GM19099 (cell line): ENCODE data around the gene R3HDM4.

Source experiments
- POLR2A ChIP-seq: IDR thresholded peaks from 3 replicates; pipeline ENCODE4 v1.6.1; 2011; ENCODE audit warnings: low read depth; ENCODE audit not compliant: insufficient read length; ENCODE audit errors: extremely low read depth

R3HDM4 gene

GRCh38 chr19:952049-952679 is 39.1 kb upstream of the R3HDM4 start:
- no peak for TF ChIP-seq POLR2A

DNA sequence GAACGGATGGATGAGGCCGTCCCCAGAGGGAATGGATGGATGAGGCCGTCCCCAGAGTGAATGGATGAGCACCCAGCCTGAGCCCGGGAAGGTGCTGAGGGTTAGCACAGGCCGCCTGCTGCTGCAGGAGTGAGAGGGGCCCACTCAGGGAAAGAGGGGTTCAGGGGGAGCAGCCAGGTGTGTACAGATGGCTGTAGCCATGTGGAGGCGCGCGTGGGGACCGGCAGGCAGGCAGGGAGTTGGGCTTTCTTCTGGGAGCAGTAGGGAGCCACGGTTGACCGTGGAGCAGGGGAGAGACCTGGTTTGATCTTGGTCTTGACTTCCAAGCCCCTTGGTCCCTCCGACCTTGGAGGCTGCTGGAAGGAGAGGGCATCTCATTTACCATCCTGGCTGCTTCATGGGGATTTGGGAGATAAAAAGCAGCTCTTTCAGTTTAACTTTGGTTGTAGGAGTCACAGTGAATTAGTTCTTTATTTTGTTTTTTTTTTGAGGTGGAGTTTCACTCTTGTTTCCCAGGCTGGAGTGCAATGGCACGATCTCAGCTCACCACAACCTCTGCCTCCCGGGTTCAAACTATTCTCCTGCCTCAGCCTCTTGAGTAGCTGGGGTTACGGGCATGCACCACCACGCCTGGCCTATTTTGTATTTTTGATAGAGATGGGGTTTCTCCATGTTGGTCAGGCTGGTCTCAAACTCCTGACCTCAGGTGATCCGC is 37.5 kb upstream of the R3HDM4 start:
- no peak for TF ChIP-seq POLR2A

DNA sequence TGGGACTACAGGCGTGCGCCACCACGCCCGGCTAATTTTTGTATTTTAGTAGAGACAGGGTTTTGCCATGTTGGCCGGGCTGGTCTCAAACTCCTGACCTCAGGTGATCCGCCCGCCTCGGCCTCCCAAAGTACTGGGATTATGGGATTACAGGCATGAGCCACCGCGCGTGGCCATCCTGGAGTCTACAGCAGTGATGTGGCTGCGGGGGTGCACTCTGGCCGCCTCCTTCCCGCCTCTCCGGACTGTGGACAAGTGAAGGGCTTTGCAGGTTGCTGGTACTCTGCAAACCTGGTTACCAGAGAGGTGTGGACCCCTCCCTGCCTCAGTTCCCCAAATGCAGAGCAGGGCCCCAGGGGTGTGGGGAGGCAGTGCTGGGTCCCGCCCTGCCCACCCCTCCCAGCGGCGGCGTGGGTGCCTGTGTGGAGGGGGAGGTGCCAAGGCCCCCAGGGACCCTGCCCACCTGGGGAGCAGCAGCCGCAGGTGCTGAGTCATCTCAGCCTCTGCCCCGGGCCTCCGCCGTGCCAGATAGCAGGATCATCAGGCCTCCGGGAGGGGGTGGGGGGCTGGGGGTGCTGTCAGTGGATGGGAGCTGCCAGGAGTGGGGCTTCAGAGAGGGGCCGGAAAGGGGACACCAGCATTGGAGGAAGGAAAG is 36.0 kb upstream of the R3HDM4 start:
- peak; percentile 10 for TF ChIP-seq POLR2A

DNA sequence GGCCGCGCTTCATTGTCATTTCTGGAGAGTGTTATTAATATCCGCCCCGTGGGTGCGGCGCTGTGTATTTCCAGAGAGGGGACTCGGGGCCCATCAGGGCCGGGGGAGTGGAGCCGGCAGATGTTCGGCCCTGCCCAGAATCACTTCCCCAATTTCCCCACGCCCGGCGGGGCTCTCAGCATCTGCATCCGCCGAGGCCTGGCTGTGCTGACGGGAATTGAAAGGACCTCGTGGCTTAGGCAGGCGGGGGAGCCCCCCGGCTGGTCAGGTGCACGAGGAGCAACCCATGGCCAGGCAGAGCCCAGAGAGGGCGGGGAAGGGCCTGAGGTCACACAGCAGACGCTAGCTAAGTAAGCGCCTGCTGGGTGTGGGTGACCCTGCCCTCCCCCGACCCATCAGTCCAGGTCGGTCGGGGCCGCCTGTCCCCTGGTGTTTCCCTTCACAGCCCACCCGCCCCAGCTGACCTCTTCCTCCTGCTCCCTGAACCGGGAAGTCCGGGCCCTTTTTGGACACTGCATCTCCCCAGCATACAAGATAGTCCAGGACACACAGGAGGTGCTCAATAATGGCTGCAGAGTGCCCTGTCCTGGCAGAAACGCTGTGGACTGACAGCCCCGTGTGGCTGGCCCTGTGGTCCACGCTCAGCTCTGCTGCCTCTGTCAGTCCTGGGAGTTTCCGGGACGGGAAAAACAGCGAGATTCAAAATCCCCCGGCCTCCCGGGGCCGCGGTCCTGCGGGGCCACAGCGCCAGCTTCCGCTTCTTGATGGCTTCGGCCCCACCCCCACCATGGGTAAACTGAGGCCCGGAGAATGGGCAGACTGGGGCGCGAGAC is 34.9 kb upstream of the R3HDM4 start:
- TF ChIP-seq POLR2A: peak; percentile 46

DNA sequence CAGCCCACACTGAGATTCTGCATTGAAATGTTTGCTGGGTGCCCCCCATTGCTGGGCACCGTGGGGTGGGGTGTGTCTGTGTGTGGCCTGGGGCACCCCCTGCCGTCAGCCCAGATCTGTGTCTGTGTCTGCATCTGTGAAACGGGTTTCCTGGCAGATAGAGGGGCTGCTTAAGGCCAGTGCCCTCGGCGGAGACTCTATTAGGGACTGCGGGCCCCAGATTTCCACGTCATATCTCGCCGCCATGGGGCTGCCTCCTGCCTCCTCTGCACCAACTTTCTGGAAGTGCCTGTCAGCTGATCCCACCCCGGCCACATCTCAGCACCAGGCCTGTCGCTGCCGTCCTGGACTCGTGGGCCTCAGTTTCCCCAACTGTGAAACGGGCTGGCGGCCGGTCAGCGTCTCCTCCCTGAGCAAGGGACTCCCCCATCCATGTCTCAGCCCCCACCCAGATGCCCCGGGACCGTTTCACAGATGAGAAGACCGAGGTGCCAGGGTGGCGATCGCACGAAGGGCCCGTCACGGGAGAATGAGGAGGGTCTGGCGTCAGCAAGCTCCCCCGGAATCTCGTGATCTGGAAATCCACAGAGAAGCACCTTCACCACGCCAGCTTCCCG is 34.2 kb upstream of the R3HDM4 start:
- no peak for TF ChIP-seq POLR2A

- TF ChIP-seq POLR2A: no peak
Measured at GRCh38 chr19:945401-946252, 32.6 kb upstream of the R3HDM4 start.

- TF ChIP-seq POLR2A: no peak
Measured at GRCh38 chr19:944663-945241, 31.7 kb upstream of the R3HDM4 start.

GRCh38 chr19:944171-944567 is 31.1 kb upstream of the R3HDM4 start:
- no peak for TF ChIP-seq POLR2A

DNA sequence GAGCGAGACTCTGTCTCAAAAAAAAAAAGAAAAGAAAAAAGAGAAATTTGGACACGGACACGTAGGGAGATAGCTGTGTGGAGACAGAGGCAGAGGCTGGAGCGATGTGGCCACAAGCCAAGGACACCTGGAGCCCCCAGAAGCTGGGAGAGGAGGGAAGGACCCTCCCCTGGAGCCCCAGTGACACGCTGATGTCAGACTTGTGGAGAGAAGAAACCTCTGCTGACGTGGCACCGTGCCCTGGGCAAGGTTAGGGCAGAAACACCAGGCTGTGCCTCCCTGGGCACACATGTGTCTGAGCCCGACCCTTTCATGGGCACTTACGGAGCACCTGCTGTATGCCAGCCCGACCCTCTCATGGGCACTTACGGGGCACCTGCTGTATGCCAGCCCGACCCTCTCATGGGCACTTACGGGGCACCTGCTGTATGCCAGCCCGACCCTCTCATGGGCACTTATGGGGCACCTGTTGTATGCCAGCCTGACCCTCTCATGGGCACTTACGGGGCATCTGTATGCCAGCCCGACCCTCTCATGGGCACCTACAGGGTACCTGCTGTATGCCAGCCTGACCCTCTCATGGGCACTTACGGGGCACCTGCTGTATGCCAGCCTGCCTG is 30.6 kb upstream of the R3HDM4 start:
- TF ChIP-seq POLR2A: no peak

GRCh38 chr19:942133-942645 is 29.2 kb upstream of the R3HDM4 start:
- no peak for TF ChIP-seq POLR2A

GRCh38 chr19:941292-942132 is 28.5 kb upstream of the R3HDM4 start:
- TF ChIP-seq POLR2A: no peak
